Epidermal melanocyte (primary cell): ENCODE data around the gene NEU1.

Source experiments
- DNase-seq: peaks from one replicate; pipeline ENCODE4 v3.0.0; 2011; ENCODE audit warnings: low spot score; ENCODE audit not compliant: insufficient read length

Gene NEU1

DNA sequence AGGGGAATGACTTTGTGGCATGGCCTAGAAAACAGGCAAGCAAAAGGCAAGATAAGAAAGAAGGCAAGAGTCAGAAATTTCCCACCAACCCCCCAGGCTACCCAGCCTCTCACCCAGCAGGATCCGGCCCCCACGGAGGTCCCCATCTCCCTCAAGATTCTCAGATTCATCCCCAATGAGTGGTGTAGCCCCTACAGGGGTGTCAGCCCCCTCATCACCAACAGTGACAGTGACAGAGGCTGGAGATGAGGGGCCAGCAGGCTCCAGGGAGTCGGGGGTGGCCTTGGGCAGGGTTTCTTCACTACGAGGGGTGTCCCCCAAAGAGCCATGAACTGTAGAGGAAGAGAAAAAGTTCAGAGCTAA, 33.9 kb upstream of the NEU1 start:
- no peak for DNase-seq

DNA sequence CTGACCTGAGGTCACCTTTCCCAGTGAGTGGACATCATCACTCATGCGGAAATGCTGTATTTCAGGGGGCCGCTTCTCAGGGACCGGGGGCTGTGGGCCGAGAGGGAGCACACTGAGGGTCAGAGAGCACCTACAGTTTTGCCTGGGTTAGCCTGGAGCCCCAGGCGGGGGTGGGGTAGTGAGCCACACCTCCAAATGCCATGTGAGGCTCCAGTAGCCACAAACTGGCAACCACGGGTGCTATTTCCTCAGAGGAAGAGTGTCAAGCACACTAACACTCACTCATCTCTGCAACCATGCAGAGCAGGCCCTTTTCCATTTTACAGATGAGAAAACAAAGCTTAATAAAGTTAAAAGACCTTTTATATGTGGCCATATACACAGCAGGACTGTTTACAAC, 30.2 kb upstream of the NEU1 start:
- no peak for DNase-seq

DNA sequence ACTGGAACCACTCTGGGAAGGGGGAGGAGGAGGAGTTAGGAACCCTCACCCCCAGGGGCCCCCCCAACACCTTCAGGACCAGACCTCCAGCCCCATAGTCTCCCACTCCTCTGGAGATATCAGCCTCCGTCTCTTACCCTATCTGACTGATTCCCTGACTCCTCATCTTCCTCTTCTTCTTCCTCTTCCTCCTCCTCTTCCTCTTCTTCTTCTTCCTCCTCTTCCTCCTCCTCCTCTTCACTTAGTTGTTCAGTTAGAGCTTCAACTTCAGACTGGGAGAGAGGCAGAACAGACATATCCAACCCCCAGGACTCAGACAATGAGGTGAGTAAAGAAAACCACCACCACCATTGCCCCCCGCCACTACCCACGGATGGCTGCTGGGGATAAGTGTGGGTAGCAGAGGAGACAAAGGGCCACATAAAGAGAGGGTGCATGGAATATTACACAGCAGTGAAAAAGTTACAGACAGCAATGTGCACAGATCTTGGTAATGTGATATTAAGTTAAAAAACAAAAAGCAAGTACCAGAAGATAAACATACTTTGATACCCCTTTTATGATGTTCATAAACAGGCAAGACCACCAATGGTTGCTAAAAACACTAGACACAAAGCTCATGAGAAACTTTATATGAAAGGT, 26.8 kb upstream of the NEU1 start:
- DNase-seq = no peak

DNA sequence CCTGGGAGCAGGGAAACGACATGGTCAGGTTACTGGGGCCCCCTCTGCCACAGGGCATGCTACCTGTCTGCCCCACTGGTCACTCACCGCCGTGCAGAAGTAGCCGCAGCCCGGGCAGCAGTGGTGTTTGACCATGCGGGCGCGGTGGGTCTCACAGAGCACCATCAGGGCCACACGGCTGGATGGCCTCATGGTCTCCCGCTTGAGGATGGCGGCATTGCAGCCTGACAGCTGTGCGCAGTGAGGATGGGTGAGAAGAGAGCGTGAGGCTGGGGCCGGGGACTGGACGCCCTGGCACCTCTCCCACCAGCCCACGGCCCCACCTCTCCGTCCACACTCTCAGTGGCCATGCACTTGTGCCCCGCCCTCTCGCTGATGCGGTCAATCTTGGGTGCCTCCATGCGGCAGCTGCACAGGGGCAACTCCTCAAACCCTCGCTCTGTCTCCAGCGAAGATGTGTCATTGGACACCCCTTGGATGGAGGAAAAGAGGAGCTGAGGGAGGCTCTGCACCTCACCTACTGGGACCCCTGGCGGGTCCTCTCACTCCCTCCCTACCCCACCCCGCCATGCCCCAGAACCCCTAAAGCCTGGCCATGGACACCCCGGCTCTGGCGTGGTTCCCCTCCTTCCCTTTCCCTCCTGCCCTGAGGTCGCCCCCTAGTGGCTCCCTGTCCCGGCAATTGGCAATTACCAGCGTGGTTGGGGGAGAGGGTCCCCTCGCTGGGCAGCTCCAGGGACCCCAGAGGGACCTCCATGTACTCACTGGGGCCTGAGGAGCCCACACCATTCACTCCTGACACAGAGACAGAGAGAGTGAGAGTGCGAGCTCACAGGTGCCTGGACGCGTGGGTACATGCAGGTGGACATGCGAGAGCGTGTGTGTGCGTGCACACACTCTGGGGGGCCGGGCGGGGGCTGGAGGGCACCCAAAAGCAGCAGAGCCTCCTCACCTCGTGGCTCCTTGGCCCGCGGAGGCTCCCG, 25.9 kb upstream of the NEU1 start:
- DNase-seq = no peak

DNA sequence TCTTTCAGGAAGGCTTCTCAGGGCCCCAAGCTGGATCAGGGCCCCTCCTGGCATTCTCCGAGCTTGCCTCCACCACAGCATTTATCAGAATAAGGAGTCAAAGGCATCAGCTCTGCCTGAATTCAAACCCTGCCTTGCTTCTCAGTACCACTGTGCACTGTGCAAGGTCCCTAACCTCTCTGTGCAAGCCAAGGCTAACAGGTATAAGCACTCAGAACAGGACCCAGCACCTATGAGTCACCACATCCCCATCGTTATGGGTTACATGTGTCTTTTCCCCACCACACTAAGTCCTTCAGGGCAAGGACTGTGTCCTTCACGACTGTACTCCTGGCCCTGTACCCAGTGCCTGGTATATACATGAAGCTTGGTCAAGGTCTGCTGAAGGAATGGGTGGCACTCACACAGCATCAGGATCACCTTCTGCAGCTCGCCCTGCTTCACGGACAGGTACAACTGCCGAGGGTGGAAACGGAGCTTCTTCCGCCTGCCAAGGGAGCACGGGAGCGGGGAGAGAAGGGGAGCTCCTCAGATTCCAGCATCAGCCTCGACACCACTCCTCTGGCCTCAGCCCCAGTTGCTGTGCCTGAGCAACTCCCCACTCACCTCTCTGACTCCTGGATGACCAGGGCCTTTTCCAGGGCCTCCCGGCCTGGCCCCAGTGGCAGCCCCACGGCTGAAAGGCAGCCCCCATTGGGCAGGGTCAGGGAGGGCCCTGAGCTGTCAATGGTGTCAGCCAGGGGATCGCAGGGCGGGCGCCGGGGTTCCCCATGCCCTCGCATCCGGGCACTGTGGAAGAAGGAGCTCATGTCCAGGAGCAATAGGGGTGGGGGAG, 24.8 kb upstream of the NEU1 start:
- DNase-seq = no peak

DNA sequence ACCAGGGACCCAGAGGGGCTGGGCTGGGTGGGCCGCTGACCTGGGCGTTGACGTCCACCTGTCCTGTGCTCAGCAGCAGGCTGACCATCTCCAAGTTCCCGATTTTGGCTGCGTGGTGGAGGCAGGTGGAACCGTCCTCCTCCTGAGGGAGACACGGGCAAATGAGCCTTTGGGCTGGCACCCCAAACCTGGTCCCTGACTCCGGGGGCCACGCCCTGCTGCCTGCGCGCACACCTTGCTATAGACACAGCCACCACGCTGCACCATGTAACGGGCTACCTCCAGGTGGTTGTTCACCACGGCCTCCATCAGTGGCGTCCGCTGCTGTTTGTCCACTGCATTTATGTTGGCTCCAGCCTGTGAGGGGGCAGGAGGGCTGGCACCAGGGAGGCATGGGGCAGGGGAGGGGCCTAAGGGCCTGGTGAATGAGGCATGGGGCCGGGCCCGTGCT, 23.9 kb upstream of the NEU1 start:
- no peak for DNase-seq

DNA sequence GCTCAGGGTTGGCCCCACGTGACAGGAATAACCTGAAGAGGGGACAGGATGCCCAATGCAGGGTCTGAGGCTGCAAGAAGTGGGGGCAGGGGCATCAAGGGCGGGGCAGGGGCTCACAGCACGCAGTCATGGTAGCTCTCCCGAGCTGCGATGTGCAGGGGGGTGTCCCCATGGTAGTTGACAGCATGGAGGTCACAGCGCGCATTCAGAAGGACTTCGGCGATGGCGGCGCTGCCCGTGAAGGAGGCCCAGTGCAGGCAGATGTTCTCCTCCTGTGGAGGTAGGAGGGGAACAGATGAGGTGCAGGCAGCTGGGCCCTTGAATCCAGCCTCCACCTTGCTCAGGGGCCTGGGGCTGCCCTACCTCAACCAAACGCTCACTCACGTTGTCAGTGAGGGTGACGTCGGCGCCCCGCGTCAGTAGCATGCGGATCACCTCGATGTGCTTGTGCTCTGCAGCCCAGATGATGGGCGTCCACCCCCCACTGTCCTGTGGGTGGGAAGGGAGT, 22.0 kb upstream of the NEU1 start:
- DNase-seq = no peak

DNA sequence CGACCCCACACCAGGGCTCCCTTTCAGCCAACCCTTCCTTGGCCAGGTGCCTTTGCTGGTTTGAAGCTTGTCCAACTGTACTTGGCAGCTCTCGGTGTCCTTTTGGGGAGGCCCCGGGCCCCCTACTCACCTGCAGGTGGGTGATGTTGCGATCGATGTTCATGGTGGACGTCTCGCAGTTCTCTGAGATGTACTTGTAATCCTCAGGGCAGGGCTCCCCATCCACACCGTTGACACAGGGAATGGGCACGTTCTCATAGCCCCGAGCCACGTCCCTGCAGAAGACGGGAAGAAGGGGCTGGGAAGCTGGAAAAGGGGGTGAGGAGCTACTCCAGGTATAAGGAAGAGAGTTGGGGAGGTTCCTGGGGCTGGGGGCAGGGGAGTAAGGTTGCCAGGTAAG, 21.1 kb upstream of the NEU1 start:
- no peak for DNase-seq

DNA sequence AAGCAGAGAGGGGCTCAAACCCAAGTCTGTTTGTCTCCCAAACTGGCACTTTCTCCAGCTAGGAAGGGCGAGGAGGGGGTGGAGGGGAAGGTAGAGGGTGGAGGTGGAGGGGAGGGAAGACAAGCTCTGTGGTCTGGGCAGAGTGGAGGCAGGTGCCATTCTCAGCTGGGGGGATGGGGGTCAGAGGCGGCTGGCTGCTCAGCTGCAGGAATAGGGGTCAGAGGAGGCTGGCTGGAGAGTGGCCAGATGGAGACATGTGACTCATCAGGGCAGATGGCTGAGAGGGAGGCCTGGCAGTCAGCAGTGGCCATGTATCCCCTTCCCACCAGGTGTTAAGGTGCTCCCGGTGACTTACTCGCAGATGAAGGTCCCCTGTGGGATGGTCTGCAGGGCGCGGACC, 19.7 kb upstream of the NEU1 start:
- DNase-seq = no peak

DNA sequence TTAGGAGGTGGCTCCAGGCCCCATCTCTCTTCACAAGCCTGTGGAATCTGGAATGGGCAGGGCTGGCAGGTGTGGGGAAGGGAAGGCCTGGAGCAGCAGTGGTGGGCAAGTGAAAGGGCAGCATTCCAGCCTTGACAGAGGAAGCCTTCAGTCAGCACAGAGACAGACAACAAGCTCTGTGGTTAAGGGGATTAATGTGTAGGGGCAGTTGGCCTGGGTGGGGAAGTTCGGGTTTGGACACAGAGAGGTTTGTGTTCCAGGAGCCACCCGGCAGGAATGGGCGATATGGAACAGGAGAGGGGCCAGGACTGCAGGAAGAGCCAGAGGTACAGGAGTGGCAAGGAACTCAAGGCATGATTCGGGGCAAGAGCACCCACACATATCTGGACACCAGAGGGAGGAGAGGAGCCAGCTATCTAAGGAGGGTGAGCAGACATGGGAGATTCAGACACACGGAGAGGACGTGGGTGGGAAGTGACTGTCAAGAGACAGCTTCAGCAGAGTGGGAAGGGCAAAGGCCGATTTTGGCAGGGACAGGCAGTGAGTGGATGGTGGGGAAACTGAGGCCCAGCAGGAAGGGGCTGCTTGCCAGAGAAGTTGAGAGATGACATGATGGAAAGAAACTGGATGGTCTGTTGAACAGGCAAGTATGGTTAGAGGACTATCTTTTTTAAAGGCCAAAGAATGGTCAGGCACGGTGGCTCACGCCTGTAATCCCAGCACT, 18.7 kb upstream of the NEU1 start:
- DNase-seq = no peak

DNA sequence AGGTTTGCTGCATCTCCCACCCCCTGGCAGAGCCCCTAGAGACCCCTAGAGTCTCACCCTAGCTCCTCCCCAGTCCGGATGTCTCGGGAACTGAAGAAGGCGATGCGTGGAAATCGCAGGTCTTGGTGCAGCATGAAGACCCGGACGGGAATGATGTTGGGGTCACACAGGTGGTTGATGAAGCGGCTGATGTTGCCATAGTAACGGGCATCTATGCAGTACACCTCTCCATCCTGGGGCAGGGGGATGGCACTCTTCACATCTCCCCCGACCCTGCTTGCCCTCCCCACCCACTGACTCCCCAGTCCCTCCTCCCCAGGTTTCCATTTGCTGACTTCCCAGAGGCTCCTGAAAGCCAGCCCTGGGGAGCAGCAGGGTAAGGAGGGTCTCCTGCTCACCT, 18.0 kb upstream of the NEU1 start:
- DNase-seq = no peak

DNA sequence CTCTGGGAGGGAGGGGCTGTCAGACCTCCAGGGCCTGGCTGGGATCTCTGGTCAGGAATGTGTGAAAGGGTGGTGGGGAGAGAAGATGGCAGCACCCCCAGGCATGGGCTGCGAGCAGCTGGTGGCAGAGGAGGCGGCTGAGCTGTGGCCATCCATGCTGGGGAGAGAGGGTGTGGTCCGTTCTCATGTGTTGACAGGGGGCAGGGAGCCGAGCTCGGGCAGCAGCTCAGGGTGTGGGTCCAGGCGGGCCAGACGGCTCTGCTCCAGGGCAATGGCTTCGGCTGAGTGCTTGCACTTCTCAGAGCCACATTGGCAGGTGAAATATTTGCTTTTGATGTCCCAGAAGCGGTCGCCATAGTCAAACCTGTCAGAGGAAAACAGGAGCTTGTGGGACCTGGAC, 17.3 kb upstream of the NEU1 start:
- DNase-seq = no peak

DNA sequence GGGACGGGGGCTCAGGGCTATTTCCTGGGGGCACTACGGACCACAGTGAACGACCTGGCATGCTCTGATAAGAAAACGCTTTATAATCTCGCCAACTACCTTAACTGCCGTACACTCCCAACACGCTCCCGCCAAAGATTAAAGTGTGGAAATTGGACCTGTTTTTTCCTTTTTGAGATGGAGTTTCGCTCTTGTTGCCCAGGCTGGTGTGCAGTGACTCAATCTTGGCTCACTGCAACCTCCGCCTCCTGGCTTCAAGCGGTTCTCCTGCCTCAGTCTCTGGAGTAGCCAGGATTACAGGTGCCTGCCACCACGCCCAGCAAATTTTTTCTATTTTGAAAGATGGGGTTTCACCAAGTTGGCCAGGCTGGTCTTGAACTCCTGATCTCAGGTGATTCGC, 16.5 kb upstream of the NEU1 start:
- DNase-seq = no peak

DNA sequence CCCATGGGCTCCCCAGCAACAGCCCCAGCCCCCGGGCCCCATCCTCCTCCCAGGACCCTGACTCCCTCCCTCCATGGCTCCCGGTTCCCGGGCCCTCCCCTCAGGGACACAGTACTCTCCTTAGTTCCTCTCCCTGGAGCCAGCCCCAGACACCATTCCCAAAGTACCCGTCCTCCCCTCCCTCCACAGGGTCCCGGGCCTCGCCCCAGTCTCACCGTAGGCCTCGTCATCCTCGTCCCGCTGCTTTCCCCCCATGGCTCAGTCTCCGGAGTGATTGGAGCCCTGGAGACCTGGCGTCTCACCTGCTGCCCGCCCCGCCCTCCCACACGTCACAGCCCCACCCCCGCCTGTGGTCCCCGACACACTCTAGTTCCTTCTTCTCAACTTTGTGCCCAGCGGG, 16.1 kb upstream of the NEU1 start, which contains the start of gene SLC44A4:
TSS of gene SLC44A4 (minus strand) at position 272 of the 400 bp plus-strand sequence. CDS start at position 255, 17 bp downstream.
- no peak for DNase-seq

DNA sequence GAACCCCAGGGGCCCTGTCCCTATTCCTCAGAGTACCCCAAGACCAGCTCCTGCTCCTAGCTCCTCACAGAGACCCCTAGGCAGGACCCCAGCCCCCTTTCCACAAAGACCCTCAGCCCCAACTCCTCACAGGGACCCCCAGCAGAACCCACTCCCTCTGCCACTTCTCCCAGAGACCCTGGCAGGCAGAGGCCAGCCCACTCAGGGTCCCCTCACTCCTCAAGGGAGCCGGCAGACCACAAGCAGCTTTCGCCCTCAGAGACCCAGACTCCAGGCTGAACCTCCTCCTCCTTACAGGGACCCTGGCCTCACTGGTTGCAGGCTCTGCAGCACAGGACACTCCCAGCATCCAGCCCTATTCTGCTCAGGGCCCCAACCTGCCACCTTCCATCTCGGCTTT, 15.6 kb upstream of the NEU1 start:
- no peak for DNase-seq

DNA sequence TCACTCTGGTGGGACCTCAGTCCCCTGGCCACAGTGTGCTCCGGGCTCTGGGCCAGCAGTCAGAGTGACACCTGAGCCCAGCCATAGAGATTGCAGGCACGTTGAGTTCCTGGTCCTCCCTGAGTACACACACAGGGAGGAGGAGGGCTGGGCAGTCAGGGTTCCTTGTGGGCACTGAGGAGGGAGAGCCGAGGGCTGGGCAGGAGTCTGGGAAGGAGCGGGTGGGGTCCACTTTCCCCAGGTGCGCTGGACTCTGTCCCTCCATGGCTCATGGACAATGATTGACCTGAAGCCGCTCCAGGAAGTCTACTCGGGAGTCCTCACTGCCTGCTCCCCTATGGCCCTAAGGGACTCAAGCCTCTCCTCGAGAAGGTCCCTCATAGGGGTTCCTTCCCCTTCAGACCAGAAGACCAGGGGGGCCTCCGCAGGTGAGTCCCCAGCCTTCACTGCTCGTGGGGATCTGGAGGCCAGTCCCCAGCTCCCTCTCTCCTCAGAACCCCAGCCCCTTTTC, 15.1 kb upstream of the NEU1 start:
- no peak for DNase-seq

DNA sequence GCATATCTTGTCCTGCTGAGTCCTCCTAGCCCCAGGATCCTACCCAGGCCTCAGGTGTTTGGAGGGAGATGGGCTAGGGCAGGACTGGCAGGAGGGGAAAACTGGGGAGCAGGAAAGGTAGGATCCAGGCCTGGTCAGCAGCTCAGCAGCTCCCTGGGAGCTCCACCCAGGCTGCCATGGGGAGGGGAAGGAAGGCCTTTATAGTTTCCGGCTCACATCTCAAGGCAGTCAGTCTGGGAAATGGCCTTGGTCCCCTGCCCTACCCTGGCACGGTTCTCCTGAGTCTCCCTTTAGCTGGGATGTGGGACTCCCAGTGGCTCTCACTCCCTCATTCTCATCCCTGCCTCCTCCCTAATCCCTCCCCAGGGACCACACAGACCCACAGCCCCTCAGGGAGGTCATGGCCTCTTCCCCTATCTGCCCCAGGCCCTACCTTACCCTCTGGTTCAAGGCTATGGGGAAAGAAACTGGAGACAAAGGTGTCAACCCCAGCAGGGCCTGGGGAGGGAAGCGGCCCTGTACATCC, 14.6 kb upstream of the NEU1 start:
- DNase-seq = no peak

DNA sequence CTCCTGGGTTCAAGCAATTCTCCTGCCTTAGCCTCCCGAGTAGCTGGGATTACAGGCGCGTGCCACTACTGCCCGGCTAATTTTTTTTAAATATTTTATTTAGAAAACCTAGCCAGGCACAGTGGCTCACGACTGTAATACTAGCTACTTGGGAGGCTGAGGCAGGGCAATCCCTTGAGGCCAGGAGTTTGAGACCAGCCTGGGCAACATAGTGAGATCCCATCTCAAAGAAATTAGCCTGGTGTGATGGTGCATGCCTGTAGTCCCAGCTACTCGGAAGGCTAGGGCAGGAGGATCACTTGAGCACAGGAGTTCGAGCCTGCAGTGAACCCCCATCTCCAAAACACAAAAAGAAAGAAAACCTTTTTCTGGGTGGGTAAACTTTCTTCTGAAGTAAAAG, 13.7 kb upstream of the NEU1 start:
- no peak for DNase-seq

DNA sequence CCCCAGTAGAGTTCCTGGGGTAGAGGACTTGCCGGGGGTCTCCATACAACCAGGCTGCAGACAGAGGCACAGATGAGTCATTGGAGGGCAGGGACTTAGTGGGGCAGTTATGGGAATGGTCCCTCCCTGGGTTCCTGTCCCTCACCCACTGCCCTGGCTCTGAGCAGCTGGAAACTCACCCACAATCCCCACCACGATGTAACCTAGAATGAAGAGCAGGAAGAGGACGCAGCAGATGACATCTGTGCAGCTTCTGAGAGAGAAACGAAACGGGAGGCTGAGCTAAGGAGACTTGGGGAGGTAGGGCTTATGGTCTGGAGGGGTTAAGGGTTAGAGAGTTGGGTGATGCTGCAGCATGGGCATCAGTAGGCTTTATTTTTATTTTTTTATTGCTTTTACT, 13.3 kb upstream of the NEU1 start:
- DNase-seq = no peak

DNA sequence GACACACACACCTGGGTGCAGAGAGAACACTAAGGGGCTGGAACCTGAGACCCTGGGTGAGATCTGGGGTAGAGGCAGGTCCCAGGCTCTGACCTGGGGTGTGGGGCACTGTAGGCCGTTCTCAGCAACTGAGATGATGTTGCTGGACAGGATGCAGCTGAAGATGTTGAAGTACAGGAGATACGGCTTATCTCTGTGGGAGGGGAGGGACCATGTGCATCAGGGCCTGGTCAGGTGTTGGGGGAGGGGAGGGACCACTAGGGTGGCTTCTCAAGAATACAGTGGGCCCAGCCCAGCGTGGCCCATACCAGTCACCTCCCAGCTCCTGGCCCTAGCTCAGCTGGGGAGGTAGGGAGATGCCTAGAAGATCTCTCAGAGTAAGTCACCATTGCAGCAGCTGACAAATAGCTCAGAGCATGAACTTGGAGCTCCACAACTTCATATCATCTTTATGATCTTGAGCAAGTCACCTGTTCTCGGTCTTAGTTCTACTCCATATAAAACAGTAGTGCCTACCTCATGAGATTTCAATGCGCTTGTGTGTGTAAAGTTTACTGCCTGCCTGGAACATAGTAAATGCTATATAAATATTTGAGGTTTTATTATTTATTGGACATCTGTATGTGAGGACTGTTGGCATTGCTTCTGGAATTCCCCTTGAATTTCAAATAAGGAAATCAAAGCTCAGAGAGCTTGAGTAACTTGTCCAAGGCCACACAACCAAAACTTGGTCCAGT, 12.4 kb upstream of the NEU1 start:
- DNase-seq = no peak
